Erythroblast (primary cell): ENCODE measurements around the gene TPM1.

ENCODE experiments used
- GATA1 ChIP-seq: IDR thresholded peaks from 2 replicates; pipeline ENCODE4 v1.6.1; 2011; ENCODE audit warnings: low read depth, mild to moderate bottlenecking, control low read depth, low read length, moderate library complexity
- POLR2A ChIP-seq: IDR thresholded peaks from 2 replicates; pipeline ENCODE4 v1.6.1; 2011; ENCODE audit warnings: mild to moderate bottlenecking, low read length

GRCh38 chr15:63034578-63034977, 8.0 kb upstream of the TPM1 start:
- TF ChIP-seq POLR2A = no peak
- no peak for TF ChIP-seq GATA1
